Measurements from ENCODE around the gene ZNF804A. TPM values are rescaled to one million over a fixed set of nuclear protein-coding genes. Genes with fewer than 3 reads are reported as not detected.

Gene ZNF804A
- total RNA-seq, 1 donor from 2014 or later = not detected

DNA sequence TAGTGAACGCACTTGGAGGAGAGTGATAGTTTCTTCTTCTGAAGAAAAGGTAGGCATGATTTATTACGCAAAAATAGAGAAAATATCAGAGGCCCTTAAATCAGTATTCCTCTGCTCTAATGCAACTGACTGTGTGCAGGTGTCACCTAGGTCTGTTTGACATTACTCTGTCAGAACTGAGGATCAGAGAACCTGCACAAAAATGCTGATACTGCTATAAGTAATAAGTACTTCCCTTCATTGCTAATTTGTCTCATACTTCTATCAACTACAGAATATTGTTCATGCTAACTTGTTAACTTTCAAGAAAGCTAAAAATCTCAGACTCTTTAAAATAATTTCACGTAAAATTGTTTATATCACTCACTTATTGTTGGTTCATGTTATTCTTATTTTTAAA, 358.5 kb downstream of the ZNF804A start:
- TF ChIP-seq CTCF (IDR thresholded peaks at IDR 0.05; ENCODE audit: insufficient read depth, low read length, severe bottlenecking) = no peak
- FAIRE-seq (no peak), DNase-seq (ENCODE audit: low read depth) (no peak)
- Histone ChIP-seq H3K27me3 (ENCODE audit: control insufficient read depth, insufficient read depth, low read length) (no peaks in the 10 kb centered on the region), H3K4me3 (ENCODE audit: low read depth, low read length) (no peak overlapping the region), H3K36me3 (ENCODE audit: control insufficient read depth, insufficient read depth, low read length) (no peaks in the 10 kb centered on the region)

GRCh38 chr2:184971546-184972068, 373.3 kb downstream of the ZNF804A start:
- Histone ChIP-seq H3K36me3 (ENCODE audit: control insufficient read depth, insufficient read depth, low read length) (no peaks in the 10 kb centered on the region), H3K27me3 (ENCODE audit: control insufficient read depth, insufficient read depth, low read length) (no peaks in the 10 kb centered on the region), H3K4me3 (ENCODE audit: low read depth, low read length) (no peak overlapping the region)
- TF ChIP-seq CTCF (IDR thresholded peaks at IDR 0.05; ENCODE audit: insufficient read depth, low read length, severe bottlenecking) = no peak
- DNase-seq (ENCODE audit: low read depth) (no peak), FAIRE-seq (no peak)

Data from bronchial epithelial cell (primary cell).